ENCODE results near the gene LRRIQ3.
"Not testable (repeated sequence)": the region's sequence is repeated elsewhere in the genome, so short reads cannot be mapped to it uniquely, and the experiment has no call there.

LRRIQ3 gene

DNA sequence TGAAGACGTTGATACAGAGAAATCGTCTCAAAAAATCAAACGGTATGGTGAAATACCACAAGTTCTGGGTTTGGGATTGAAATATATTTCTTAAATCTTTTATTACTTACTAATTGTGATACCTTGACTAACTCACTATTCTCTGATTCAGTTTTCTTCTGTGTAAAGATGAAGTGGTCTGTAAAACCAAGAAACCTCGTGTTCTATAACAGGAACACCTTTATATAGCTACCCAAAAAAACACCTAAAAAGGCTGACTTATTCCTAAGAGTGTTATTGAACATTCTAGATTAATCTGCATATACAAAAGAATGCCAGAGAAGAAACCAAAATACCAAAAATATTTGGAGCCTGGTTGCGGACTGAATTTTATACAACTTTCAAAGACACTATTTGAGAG lies 721 bp downstream of the LRRIQ3 start:
- peaks cover 4% of the 10 kb centered on the region for H3F3A ChIP-seq (ENCODE audit: insufficient read depth, low read length)
- peak overlapping the region; percentile 79 for H3K4me3 ChIP-seq (ENCODE audit: low read length)
- H3K4me1 ChIP-seq (ENCODE audit: low read length), result peaks cover 4% of the 10 kb centered on the region; the same call in 1 of the 2 replicates
- H3K27ac ChIP-seq (ENCODE audit: low read length), result peak overlapping the region; percentile 65; the same call in 1 of the 2 replicates
- no peaks in the 10 kb centered on the region for H3K9me2 ChIP-seq (replicated peaks; ENCODE audit: insufficient read depth, low read length)
- H3K4me2 ChIP-seq (ENCODE audit: low read depth, low read length), result peak overlapping the region; percentile 77
- H2AFZ ChIP-seq (ENCODE audit: low read length), result peak overlapping the region; percentile 97
- H4K20me1 ChIP-seq (ENCODE audit: insufficient read depth, low read length), result no peaks in the 10 kb centered on the region
- H3K9ac ChIP-seq (ENCODE audit: low read length), result peak overlapping the region; percentile 65
- no peaks in the 10 kb centered on the region for H3K36me3 ChIP-seq (replicated peaks; ENCODE audit: insufficient read depth, low read length)
- H3K9me3 ChIP-seq (replicated peaks; ENCODE audit: insufficient read depth, low read length), result no peaks in the 10 kb centered on the region
- no peaks in the 10 kb centered on the region for H3K79me2 ChIP-seq (ENCODE audit: low read length)
- DNase-seq, result no peak
- no peaks in the 10 kb centered on the region for H3K27me3 ChIP-seq (replicated peaks; ENCODE audit: insufficient read depth, low read length)
- TF ChIP-seq, protein P1, sequence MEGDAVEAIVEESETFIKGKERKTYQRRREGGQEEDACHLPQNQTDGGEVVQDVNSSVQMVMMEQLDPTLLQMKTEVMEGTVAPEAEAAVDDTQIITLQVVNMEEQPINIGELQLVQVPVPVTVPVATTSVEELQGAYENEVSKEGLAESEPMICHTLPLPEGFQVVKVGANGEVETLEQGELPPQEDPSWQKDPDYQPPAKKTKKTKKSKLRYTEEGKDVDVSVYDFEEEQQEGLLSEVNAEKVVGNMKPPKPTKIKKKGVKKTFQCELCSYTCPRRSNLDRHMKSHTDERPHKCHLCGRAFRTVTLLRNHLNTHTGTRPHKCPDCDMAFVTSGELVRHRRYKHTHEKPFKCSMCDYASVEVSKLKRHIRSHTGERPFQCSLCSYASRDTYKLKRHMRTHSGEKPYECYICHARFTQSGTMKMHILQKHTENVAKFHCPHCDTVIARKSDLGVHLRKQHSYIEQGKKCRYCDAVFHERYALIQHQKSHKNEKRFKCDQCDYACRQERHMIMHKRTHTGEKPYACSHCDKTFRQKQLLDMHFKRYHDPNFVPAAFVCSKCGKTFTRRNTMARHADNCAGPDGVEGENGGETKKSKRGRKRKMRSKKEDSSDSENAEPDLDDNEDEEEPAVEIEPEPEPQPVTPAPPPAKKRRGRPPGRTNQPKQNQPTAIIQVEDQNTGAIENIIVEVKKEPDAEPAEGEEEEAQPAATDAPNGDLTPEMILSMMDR (IDR thresholded peaks at IDR 0.05; ENCODE audit: low read length), result no peak
- TF ChIP-seq EZH2phosphoT487 (IDR thresholded peaks at IDR 0.05; ENCODE audit: low read length) (no peak), EZH2 (optimal IDR thresholded peaks at IDR 0.05; ENCODE audit: low read depth, low read length) (no peak)

DNA sequence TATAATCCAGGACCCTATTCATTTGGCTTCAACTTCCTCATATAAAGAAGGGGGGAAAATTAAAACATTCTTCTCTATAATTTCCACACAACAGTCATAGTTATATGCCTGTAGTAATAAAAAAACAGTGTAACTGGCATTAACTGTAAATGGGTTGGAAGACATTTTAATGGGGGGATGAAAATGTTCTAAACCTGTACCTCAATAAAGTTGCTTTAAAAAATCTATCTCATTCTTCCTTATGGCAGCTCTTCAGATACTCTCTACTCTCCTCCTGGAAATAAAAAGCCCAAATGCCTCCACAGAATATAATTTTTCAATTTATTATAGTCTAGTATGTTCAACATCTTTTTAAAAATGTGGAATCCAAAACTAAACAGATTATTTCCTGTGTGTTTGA lies 2.6 kb downstream of the LRRIQ3 start:
- TF ChIP-seq EZH2phosphoT487 (IDR thresholded peaks at IDR 0.05; ENCODE audit: low read length), result no peak
- H3K9ac ChIP-seq (ENCODE audit: low read length), result no peak overlapping the region
- H2AFZ ChIP-seq (ENCODE audit: low read length), result no peak overlapping the region
- H3K9me3 ChIP-seq (replicated peaks; ENCODE audit: insufficient read depth, low read length), result no peaks in the 10 kb centered on the region
- H3K27ac ChIP-seq (ENCODE audit: low read length), result no peak overlapping the region
- no peaks in the 10 kb centered on the region for H4K20me1 ChIP-seq (ENCODE audit: insufficient read depth, low read length)
- no peaks in the 10 kb centered on the region for H3K9me2 ChIP-seq (replicated peaks; ENCODE audit: insufficient read depth, low read length)
- H3F3A ChIP-seq (ENCODE audit: insufficient read depth, low read length), result peaks cover 4% of the 10 kb centered on the region
- no peak overlapping the region for H3K4me2 ChIP-seq (ENCODE audit: low read depth, low read length)
- no peaks in the 10 kb centered on the region for H3K36me3 ChIP-seq (replicated peaks; ENCODE audit: insufficient read depth, low read length)
- no peaks in the 10 kb centered on the region for H3K27me3 ChIP-seq (replicated peaks; ENCODE audit: insufficient read depth, low read length)
- no peak overlapping the region for H3K4me3 ChIP-seq (ENCODE audit: low read length)
- H3K79me2 ChIP-seq (ENCODE audit: low read length), result no peaks in the 10 kb centered on the region
- no peak for DNase-seq
- H3K4me1 ChIP-seq (ENCODE audit: low read length), result peaks cover 4% of the 10 kb centered on the region; the same call in 1 of the 2 replicates

DNA sequence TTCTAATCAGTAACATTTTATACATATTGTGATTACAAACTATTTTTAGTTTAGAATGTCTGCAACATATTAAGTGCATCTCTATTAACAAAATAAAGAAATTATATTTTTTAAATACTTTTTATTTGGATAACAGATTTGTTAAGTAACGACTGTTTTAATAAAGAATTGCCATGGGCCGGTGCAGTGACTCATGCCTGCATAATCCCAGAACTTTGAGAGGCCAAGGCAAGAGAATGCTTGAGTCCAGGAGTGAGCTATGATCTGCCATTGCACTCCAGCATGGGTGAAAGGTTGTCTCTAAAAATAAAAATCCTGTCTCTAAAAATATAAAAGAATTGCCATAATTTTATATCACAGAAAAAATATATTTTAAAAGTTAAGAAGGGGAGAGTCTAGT lies 4.1 kb downstream of the LRRIQ3 start:
- DNase-seq, result no peak
- no peak overlapping the region for H3K4me3 ChIP-seq (ENCODE audit: low read length)
- H3K79me2 ChIP-seq (ENCODE audit: low read length), result no peaks in the 10 kb centered on the region
- no peaks in the 10 kb centered on the region for H3K36me3 ChIP-seq (replicated peaks; ENCODE audit: insufficient read depth, low read length)
- no peaks in the 10 kb centered on the region for H3K9me3 ChIP-seq (replicated peaks; ENCODE audit: insufficient read depth, low read length)
- no peaks in the 10 kb centered on the region for H3K9me2 ChIP-seq (replicated peaks; ENCODE audit: insufficient read depth, low read length)
- peaks cover 4% of the 10 kb centered on the region for H3F3A ChIP-seq (ENCODE audit: insufficient read depth, low read length)
- no peaks in the 10 kb centered on the region for H3K27me3 ChIP-seq (replicated peaks; ENCODE audit: insufficient read depth, low read length)
- no peak overlapping the region for H2AFZ ChIP-seq (ENCODE audit: low read length)
- TF ChIP-seq EZH2 (optimal IDR thresholded peaks at IDR 0.05; ENCODE audit: low read depth, low read length), result no peak
- no peak for TF ChIP-seq EZH2phosphoT487 (IDR thresholded peaks at IDR 0.05; ENCODE audit: low read length)
- TF ChIP-seq, protein P1 (IDR thresholded peaks at IDR 0.05; ENCODE audit: low read length), result no peak
- no peak overlapping the region for H3K9ac ChIP-seq (ENCODE audit: low read length)
- peaks cover 1% of the 10 kb centered on the region; the same call in 1 of the 2 replicates for H3K4me1 ChIP-seq (ENCODE audit: low read length)
- no peak overlapping the region for H3K27ac ChIP-seq (ENCODE audit: low read length)
- no peak overlapping the region for H3K4me2 ChIP-seq (ENCODE audit: low read depth, low read length)
- no peaks in the 10 kb centered on the region for H4K20me1 ChIP-seq (ENCODE audit: insufficient read depth, low read length)

DNA sequence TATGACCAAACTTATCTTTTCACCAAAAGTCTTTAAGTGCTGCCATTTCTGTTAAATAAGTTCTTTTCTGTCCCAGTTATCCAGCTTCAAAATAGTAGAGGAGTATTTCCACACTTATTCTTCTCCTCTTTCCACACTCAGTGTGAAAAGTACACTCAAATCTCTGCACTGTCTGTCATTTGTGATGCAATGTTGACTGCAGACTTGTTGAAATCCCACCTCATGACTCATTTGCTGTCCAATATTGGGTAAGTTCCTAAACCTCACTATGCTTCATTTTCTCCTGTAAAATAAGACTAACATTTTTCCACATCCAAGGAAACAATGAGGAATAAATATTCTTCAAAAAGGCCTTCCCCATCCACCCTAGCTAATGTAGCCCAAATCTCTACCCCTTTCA lies 17.5 kb downstream of the LRRIQ3 start:
- Histone ChIP-seq H3K79me2 (ENCODE audit: low read length) (no peaks in the 10 kb centered on the region), H3K27ac (ENCODE audit: low read length) (no peak overlapping the region), H3K9ac (ENCODE audit: low read length) (no peak overlapping the region), H3K4me3 (ENCODE audit: low read length) (no peak overlapping the region), H3F3A (ENCODE audit: insufficient read depth, low read length) (no peaks in the 10 kb centered on the region), H3K9me2 (replicated peaks; ENCODE audit: insufficient read depth, low read length) (no peaks in the 10 kb centered on the region), H3K36me3 (replicated peaks; ENCODE audit: insufficient read depth, low read length) (no peaks in the 10 kb centered on the region), H3K4me1 (ENCODE audit: low read length) (no peaks in the 10 kb centered on the region), H4K20me1 (ENCODE audit: insufficient read depth, low read length) (no peaks in the 10 kb centered on the region), H3K27me3 (replicated peaks; ENCODE audit: insufficient read depth, low read length) (no peaks in the 10 kb centered on the region), H3K9me3 (replicated peaks; ENCODE audit: insufficient read depth, low read length) (no peaks in the 10 kb centered on the region), H3K4me2 (ENCODE audit: low read depth, low read length) (no peak overlapping the region), H2AFZ (ENCODE audit: low read length) (no peak overlapping the region)
- DNase-seq, result no peak
- TF ChIP-seq EZH2phosphoT487 (IDR thresholded peaks at IDR 0.05; ENCODE audit: low read length), result no peak
- TF ChIP-seq EZH2 (optimal IDR thresholded peaks at IDR 0.05; ENCODE audit: low read depth, low read length), result no peak
- TF ChIP-seq, protein P1 (IDR thresholded peaks at IDR 0.05; ENCODE audit: low read length), result no peak

DNA sequence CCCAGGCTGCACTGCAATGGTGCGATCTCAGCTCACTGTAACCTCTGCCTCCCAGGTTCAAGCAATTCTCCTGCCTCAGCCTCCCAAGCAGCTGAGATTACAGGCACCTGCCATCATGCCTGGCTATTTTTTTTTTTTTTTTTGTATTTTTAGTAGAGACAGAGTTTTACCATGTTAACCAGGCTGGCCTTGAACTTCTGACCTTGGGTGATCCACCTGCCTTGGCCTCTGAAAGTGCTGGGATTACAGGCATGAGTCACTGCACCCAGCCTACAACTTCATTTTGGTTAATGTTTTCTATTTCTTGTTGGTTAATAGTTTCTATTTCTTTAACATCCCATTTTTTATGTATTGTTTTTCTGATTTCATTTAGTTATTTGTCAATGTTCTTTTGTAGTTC lies 23.6 kb downstream of the LRRIQ3 start:
- not testable (repeated sequence) for H3K4me2 ChIP-seq (ENCODE audit: low read depth, low read length); H2AFZ ChIP-seq (ENCODE audit: low read length); H3K4me1 ChIP-seq (ENCODE audit: low read length); H3K36me3 ChIP-seq (replicated peaks; ENCODE audit: insufficient read depth, low read length); H3K27ac ChIP-seq (ENCODE audit: low read length); H3K9me3 ChIP-seq (replicated peaks; ENCODE audit: insufficient read depth, low read length); H3F3A ChIP-seq (ENCODE audit: insufficient read depth, low read length); H3K9me2 ChIP-seq (replicated peaks; ENCODE audit: insufficient read depth, low read length); H3K79me2 ChIP-seq (ENCODE audit: low read length); DNase-seq; H3K9ac ChIP-seq (ENCODE audit: low read length); H4K20me1 ChIP-seq (ENCODE audit: insufficient read depth, low read length); H3K27me3 ChIP-seq (replicated peaks; ENCODE audit: insufficient read depth, low read length); H3K4me3 ChIP-seq (ENCODE audit: low read length)

All from MM.1S (cell line).